Esophagus (tissue), 2 donors: ENCODE data around the gene TFDP2. TPM values are rescaled to one million over a fixed set of nuclear protein-coding genes. Genes with fewer than 3 reads are reported as not detected.

ENCODE experiments used
- H3K27ac ChIP-seq, 2 donors: one replicate each; pipeline ENCODE4 v1.5.1; 2013; ENCODE audit warnings: low read depth in 2 of 2, mild to moderate bottlenecking in 2 of 2, inconsistent platforms in 1 of 2, low read length in 1 of 2, moderate library complexity in 1 of 2
- H3K27me3 ChIP-seq, 2 donors: one replicate each; pipeline ENCODE4 v1.6.1; 2013; ENCODE audit warnings: low read length in 2 of 2, control low read depth in 1 of 2, mild to moderate bottlenecking in 1 of 2; ENCODE audit not compliant: insufficient read depth in 2 of 2, control insufficient read depth in 1 of 2
- H3K36me3 ChIP-seq, 2 donors: one replicate each; pipeline ENCODE4 v1.6.1; 2013; ENCODE audit warnings: low read length in 1 of 2; ENCODE audit not compliant: control insufficient read depth in 2 of 2, insufficient read depth in 2 of 2
- H3K4me1 ChIP-seq, 2 donors: one replicate each; pipeline ENCODE4 v1.6.1; 2013; ENCODE audit warnings: low read length in 1 of 2; ENCODE audit not compliant: control insufficient read depth in 2 of 2, insufficient read depth in 2 of 2
- H3K4me3 ChIP-seq, 2 donors: one replicate each; pipeline ENCODE4 v1.5.1; 2013; ENCODE audit warnings: low read length in 2 of 2, mild to moderate bottlenecking in 2 of 2, low read depth in 1 of 2, moderate library complexity in 1 of 2
- H3K9me3 ChIP-seq, 2 donors: one replicate each; pipeline ENCODE4 v1.6.1; 2013; ENCODE audit warnings: mild to moderate bottlenecking in 2 of 2, low read depth in 1 of 2, low read length in 1 of 2, moderate library complexity in 1 of 2; ENCODE audit not compliant: control insufficient read depth in 2 of 2, insufficient read depth in 1 of 2
- WGBS, 2 donors: extraction: QIAGEN DNeasy Blood & Tissue Kit; methylation state at CpG; one replicate each; pipeline ENCODE4 v1.1.7; 2013; 5-methylcytosine and 5-hydroxymethylcytosine counted together
- polyA plus RNA-seq, 2 donors: library from polyadenylated mRNA; stranded (reverse); fragments of 200-250 nt; gene quantifications; one replicate each; pipeline ENCODE4 v1.2.3, GENCODE V29; 2013
- donor health status: healthy with polysubstance abuse.
- donor health status: Bipolar disorder and iron deficiency.

TFDP2 gene
- polyA plus RNA-seq, 2 donors = 6.2 to 10.8 TPM

GRCh38 chr3:141905129-141905528 lies 244.2 kb downstream of the TFDP2 start:
- Histone ChIP-seq H3K9me3 (peaks cover 0 to under 1% of the 10 kb centered on the region in 2 donors), H3K27me3 (no peaks in the 10 kb centered on the region), H3K27ac (no peak overlapping the region), H3K4me1 (no peaks in the 10 kb centered on the region), H3K36me3 (peaks cover 6 to 9% of the 10 kb centered on the region in 2 donors), H3K4me3 (no peak overlapping the region)
- WGBS, 2 donors = 73 to 76% methylated on average over 2 of the region's 2 CpGs

GRCh38 chr3:141904203-141904602 lies 245.1 kb downstream of the TFDP2 start:
- no peaks in the 10 kb centered on the region for H3K27me3 ChIP-seq
- no peak overlapping the region for H3K4me3 ChIP-seq
- no peak overlapping the region for H3K27ac ChIP-seq
- WGBS, 2 donors = 72 to 73% methylated on average over 4 of the region's 4 CpGs
- peaks cover 6 to 8% of the 10 kb centered on the region in 2 donors for H3K36me3 ChIP-seq
- peaks cover 0 to 4% of the 10 kb centered on the region in 2 donors for H3K9me3 ChIP-seq
- H3K4me1 ChIP-seq = no peaks in the 10 kb centered on the region

- no peaks in the 10 kb centered on the region for H3K27me3 ChIP-seq
- H3K9me3 ChIP-seq = peaks cover 0 to 4% of the 10 kb centered on the region in 2 donors
- H3K4me1 ChIP-seq = no peaks in the 10 kb centered on the region
- H3K27ac ChIP-seq = no peak overlapping the region
- peaks cover 2 to 3% of the 10 kb centered on the region in 2 donors for H3K36me3 ChIP-seq
- no peak overlapping the region for H3K4me3 ChIP-seq
- WGBS, 2 donors = 77 to 80% methylated on average over 2 of the region's 2 CpGs
Measured at GRCh38 chr3:141901914-141902313, 247.4 kb downstream of the TFDP2 start.

GRCh38 chr3:141900343-141900742 lies 249.0 kb downstream of the TFDP2 start:
- Histone ChIP-seq H3K9me3 (peaks cover 0 to 4% of the 10 kb centered on the region in 2 donors), H3K27ac (no peak overlapping the region), H3K27me3 (no peaks in the 10 kb centered on the region), H3K36me3 (peaks cover 2 to 3% of the 10 kb centered on the region in 2 donors), H3K4me3 (no peak overlapping the region), H3K4me1 (no peaks in the 10 kb centered on the region)
- 98 to 99% methylated on average over 3 of the region's 3 CpGs for WGBS, 2 donors

GRCh38 chr3:141898908-141899307 lies 250.4 kb downstream of the TFDP2 start:
- peaks cover 0 to 4% of the 10 kb centered on the region in 2 donors for H3K9me3 ChIP-seq
- H3K4me1 ChIP-seq = no peaks in the 10 kb centered on the region
- no peak overlapping the region for H3K4me3 ChIP-seq
- 97 to 100% methylated on average over 1 of the region's 1 CpG for WGBS, 2 donors
- peaks cover 0 to 3% of the 10 kb centered on the region in 2 donors for H3K36me3 ChIP-seq
- no peak overlapping the region for H3K27ac ChIP-seq
- H3K27me3 ChIP-seq = no peaks in the 10 kb centered on the region

GRCh38 chr3:141895731-141896130 lies 253.6 kb downstream of the TFDP2 start:
- H3K4me1 ChIP-seq = no peaks in the 10 kb centered on the region
- no peak overlapping the region for H3K27ac ChIP-seq
- H3K36me3 ChIP-seq = peaks cover 0 to 3% of the 10 kb centered on the region in 2 donors
- peaks cover 0 to 4% of the 10 kb centered on the region in 2 donors for H3K9me3 ChIP-seq
- no peak overlapping the region for H3K4me3 ChIP-seq
- H3K27me3 ChIP-seq = no peaks in the 10 kb centered on the region
- WGBS, 2 donors = 94 to 95% methylated on average over 3 of the region's 3 CpGs

- Histone ChIP-seq H3K9me3 (no peaks in the 10 kb centered on the region), H3K36me3 (no peaks in the 10 kb centered on the region), H3K4me1 (no peaks in the 10 kb centered on the region), H3K27me3 (no peaks in the 10 kb centered on the region), H3K4me3 (no peak overlapping the region), H3K27ac (no peak overlapping the region)
- 58 to 67% methylated on average over 5 of the region's 5 CpGs for WGBS, 2 donors
Measured at GRCh38 chr3:141894524-141895176, 254.7 kb downstream of the TFDP2 start.

Other genes with a start within 250 kb of the TFDP2 start
- gene GK5, start 76.0 kb upstream of the TFDP2 start, polyA plus RNA-seq = 1 to 10 TPM; 4.9 to 8.0 TPM